HepG2 (cell line): ENCODE results near the gene KLHL33. TPM values are rescaled to one million over a fixed set of nuclear protein-coding genes. Genes with fewer than 3 reads are reported as not detected.

Experiments
- ATAC-seq: fragments of 200-7000 bp; cut with Tn5 transposase; 3 replicates; pipeline ENCODE4 v1.9.1; 2020; ENCODE audit warnings: mild to moderate bottlenecking, moderate library complexity
- BruUV-seq: library from RNA; stranded (reverse); fragments of 400-500 nt; replicated peaks from 2 replicates; lab custom pipeline; 2021; lab: Mats Ljungman, UMichigan
- CTCF ChIA-PET: fragments of 300-600 bp; formaldehyde crosslinking; extraction: SDS; loops from one replicate; lab custom pipeline; 2021; ENCODE audit warnings: low total read pairs, inconsistent platforms, low intra/inter-chr PET ratio; lab: Yijun Ruan, JAX
- POLR2A ChIA-PET: fragments of 350-600 bp; sonication (Branson Sonifier 250); formaldehyde crosslinking; loops from one replicate; lab custom pipeline; 2020; ENCODE audit warnings: antibody characterized with exemption, inconsistent platforms; lab: Yijun Ruan, JAX
- DNase-seq: peaks from one replicate; pipeline ENCODE4 v3.0.0-alpha.2; 2015; ENCODE audit warnings: low spot score
- FAIRE-seq: peaks from 3 replicates; lab custom pipeline; 2011; peaks lifted over from hg19 to GRCh38; lab: Jason Lieb, UNC
- H2AFZ ChIP-seq: one replicate; pipeline ENCODE4 v1.6.1; 2011; ENCODE audit warnings: low read length, inconsistent platforms
- H3K27ac ChIP-seq: fragments of 300-600 bp; 3 replicates; pipeline ENCODE4 v1.8.0; 2011; ENCODE audit warnings: mixed run types, mild to moderate bottlenecking, mixed read lengths, low read length, inconsistent platforms; ENCODE audit not compliant: insufficient read depth; ENCODE audit errors: extremely low read length
- H3K27me3 ChIP-seq, 2 experiments: fragments of 200-600 bp in 1 of 2; 2 replicates in 1 of 2; 3 replicates in 1 of 2; pipeline versions ENCODE4 v1.6.0 to v1.8.0; 2011; ENCODE audit warnings: low read length in 2 of 2, mild to moderate bottlenecking in 2 of 2, moderate library complexity in 2 of 2, inconsistent platforms in 1 of 2; ENCODE audit not compliant: insufficient read depth in 2 of 2, control insufficient read depth in 1 of 2
- H3K36me3 ChIP-seq, 2 experiments: fragments of 200-600 bp in 1 of 2; replicated peaks in 1 of 2; 2 replicates in 1 of 2; 3 replicates in 1 of 2; pipeline versions ENCODE4 v1.5.1 to v1.8.0; 2011; ENCODE audit warnings: low read length in 2 of 2, inconsistent platforms in 1 of 2; ENCODE audit not compliant: insufficient read depth in 2 of 2, control insufficient read depth in 1 of 2
- H3K4me1 ChIP-seq: 2 replicates; pipeline ENCODE4 v1.5.1; 2012; ENCODE audit warnings: low read length, inconsistent platforms; ENCODE audit not compliant: insufficient read depth
- H3K4me2 ChIP-seq: 2 replicates; pipeline ENCODE4 v1.6.0; 2011; ENCODE audit warnings: low read depth, low read length, inconsistent platforms
- H3K4me3 ChIP-seq, 3 experiments: fragments of 200-600 bp in 1 of 3; sonication (generic), shearing (Covaris generic) in 1 of 3; replicated peaks in 1 of 3; 2 replicates each; pipeline ENCODE4 v1.5.1; 2011 to 2016; ENCODE audit warnings: low read length in 3 of 3, inconsistent platforms in 2 of 3, low read depth in 2 of 3, mild to moderate bottlenecking in 2 of 3, control low read depth in 1 of 3, mixed read lengths in 1 of 3; ENCODE audit not compliant: insufficient read depth in 1 of 3
- H3K79me2 ChIP-seq: one replicate; pipeline ENCODE4 v1.6.1; 2011; ENCODE audit warnings: low read length, inconsistent platforms; ENCODE audit not compliant: insufficient read depth
- H3K9ac ChIP-seq: 2 replicates; pipeline ENCODE4 v1.6.0; 2011; ENCODE audit warnings: mild to moderate bottlenecking, low read depth, low read length, inconsistent platforms; ENCODE audit not compliant: insufficient read depth
- H3K9me3 ChIP-seq: 2 replicates; pipeline ENCODE4 v1.5.1; 2012; ENCODE audit warnings: mild to moderate bottlenecking, low read length
- H4K20me1 ChIP-seq: 2 replicates; pipeline ENCODE4 v1.6.0; 2011; ENCODE audit warnings: inconsistent platforms, mild to moderate bottlenecking, low read length, moderate library complexity; ENCODE audit not compliant: insufficient read depth
- ATF2 ChIP-seq: sonication (generic); formaldehyde crosslinking; IDR thresholded peaks from 2 replicates; pipeline ENCODE4 v1.4.0; 2020; ENCODE audit warnings: missing genetic modification reagents
- MXD4 ChIP-seq: IDR thresholded peaks from 2 replicates; pipeline ENCODE4 v1.6.1; 2016; ENCODE audit warnings: mild to moderate bottlenecking, missing biosample characterization, missing genetic modification reagents
- NFRKB ChIP-seq: fragments of 450-650 bp; IDR thresholded peaks from 2 replicates; pipeline ENCODE4 v1.6.1; 2017
- PAF1 ChIP-seq: IDR thresholded peaks from 2 replicates; pipeline ENCODE4 v1.6.1; 2016; ENCODE audit warnings: missing genetic modification reagents, missing compliant biosample characterization
- RFX3 ChIP-seq: IDR thresholded peaks from 2 replicates; pipeline ENCODE4 v1.6.1; 2016; ENCODE audit warnings: missing biosample characterization, missing genetic modification reagents
- SAFB2 ChIP-seq: sonication (generic); formaldehyde crosslinking; IDR thresholded peaks from 2 replicates; pipeline ENCODE4 v1.5.1; 2020; ENCODE audit warnings: missing genetic modification reagents, low read depth, mild to moderate bottlenecking, borderline replicate concordance
- TP53 ChIP-seq: sonication (generic); formaldehyde crosslinking; conservative IDR thresholded peaks from 2 replicates; pipeline ENCODE4 v1.4.0; 2020; ENCODE audit warnings: missing genetic modification reagents
- ZNF3 ChIP-seq: IDR thresholded peaks from 2 replicates; pipeline ENCODE4 v1.7.0; 2017; ENCODE audit warnings: inconsistent platforms
- ZNF766 ChIP-seq: sonication (generic); formaldehyde crosslinking; IDR thresholded peaks from 2 replicates; pipeline ENCODE4 v1.5.0; 2020; ENCODE audit warnings: missing genetic modification reagents, borderline replicate concordance
- WGBS: methylation state at CpG from one replicate; pipeline ENCODE4 v1.1.6; 2017; ENCODE audit warnings: low lambda C conversion rate; 5-methylcytosine and 5-hydroxymethylcytosine counted together
- in situ Hi-C: cut with HindIII; loops from 2 replicates; pipeline ENCODE4 v1.10.0; 2017; ENCODE audit warnings: low pct_unique_long_range_greater_than_20kb; ENCODE audit not compliant: extremely low pct_ligation_motif_present
- intact Hi-C: fragments of 100-400 bp; cut with micrococcal nuclease; formaldehyde crosslinking; loops from one replicate; pipeline ENCODE4 v1.10.0; 2022; ENCODE audit not compliant: unreplicated experiment
- polyA plus RNA-seq, 8 experiments: library from polyadenylated mRNA; depleted of rRNA in 3 of 8; stranded (reverse) in 7 of 8; unstranded in 1 of 8; fragments of >200 nt; fragmentation: Illumina TruSeq in 4 of 8; extraction: Trizol in 4 of 8; gene quantifications; 2 replicates each; pipeline versions ENCODE4 v1.2.1 to v1.2.3, GENCODE V29; 2011 to 2016; ENCODE audit warnings: low read depth in 4 of 8, missing spikeins in 1 of 8, mixed read lengths in 1 of 8; ENCODE audit not compliant: insufficient read depth in 1 of 8
- total RNA-seq, 5 experiments: library from RNA; depleted of rRNA; stranded (reverse); fragments of >200 nt; fragmentation: Illumina TruSeq; extraction: Trizol; gene quantifications; 2 replicates each; pipeline ENCODE4 v1.2.3, GENCODE V29; 2016; ENCODE audit warnings: low read depth in 1 of 5
- TF ChIP-seq, protein P1 (sequence below): sonication (generic); formaldehyde crosslinking; IDR thresholded peaks from 2 replicates; pipeline ENCODE4 v1.5.1; 2020; ENCODE audit warnings: missing genetic modification reagents, mild to moderate bottlenecking, borderline replicate concordance

Gene KLHL33
- total and polyA plus RNA-seq, 2 of the 13 experiments (the other 11 are each of a cell fraction or from before 2014, with no cell fraction given): not detected

DNA sequence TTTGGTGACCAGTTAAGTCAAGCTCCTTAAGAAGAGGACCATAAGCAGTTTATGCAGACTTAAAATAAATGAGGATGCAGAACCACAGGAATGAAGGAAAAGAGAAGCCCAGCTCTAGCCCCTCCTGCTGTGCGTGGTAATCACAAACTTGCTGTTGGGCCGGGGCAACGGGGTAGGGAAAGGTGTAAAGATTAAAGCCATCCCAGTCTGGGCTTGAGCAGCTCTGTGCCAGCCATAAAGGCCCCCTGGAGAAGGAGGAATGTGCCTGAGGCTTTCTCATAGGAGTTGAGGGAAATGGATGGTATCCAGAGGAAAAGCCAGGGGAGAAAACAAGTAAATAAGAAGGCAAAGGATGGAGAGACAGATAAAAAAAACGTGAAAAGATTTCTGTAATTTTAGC lies 47.8 kb downstream of the KLHL33 start:
- Histone ChIP-seq H3K27me3 (no peaks in the 10 kb centered on the region), H3K36me3 (peaks cover 27 to 50% of the 10 kb centered on the region in 2 experiments; a peak in 4 of 5 replicates), H3K4me2 (no peak overlapping the region), H2AFZ (no peak overlapping the region), H3K4me1 (no peaks in the 10 kb centered on the region), H3K4me3 (no peak overlapping the region), H4K20me1 (no peaks in the 10 kb centered on the region), H3K9ac (no peak overlapping the region), H3K9me3 (no peaks in the 10 kb centered on the region), H3K27ac (no peak overlapping the region), H3K79me2 (no peaks in the 10 kb centered on the region)
- no peak for TF ChIP-seq RFX3
- TF ChIP-seq, protein P1, sequence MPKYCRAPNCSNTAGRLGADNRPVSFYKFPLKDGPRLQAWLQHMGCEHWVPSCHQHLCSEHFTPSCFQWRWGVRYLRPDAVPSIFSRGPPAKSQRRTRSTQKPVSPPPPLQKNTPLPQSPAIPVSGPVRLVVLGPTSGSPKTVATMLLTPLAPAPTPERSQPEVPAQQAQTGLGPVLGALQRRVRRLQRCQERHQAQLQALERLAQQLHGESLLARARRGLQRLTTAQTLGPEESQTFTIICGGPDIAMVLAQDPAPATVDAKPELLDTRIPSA (CRISPR knock-in tag): no peak
- 69% methylated on average over 4 of the region's 4 CpGs for WGBS
- BruUV-seq: no TSS peak
- ChIA-PET POLR2A (no interaction called here), CTCF (no interaction called here)
- ATAC-seq: no peak
- intact Hi-C loops (no loop called here), in situ Hi-C loops (no loop called here)
- FAIRE-seq: no peak
- DNase-seq: no peak

GRCh38 chr14:20387576-20387975 lies 48.4 kb downstream of the KLHL33 start:
- intact Hi-C loops: no loop called here
- Histone ChIP-seq H3K79me2 (no peaks in the 10 kb centered on the region), H3K9ac (no peak overlapping the region), H3K4me2 (no peak overlapping the region), H3K36me3 (peaks cover 28 to 52% of the 10 kb centered on the region in 2 experiments; a peak in 4 of 5 replicates), H3K9me3 (no peaks in the 10 kb centered on the region), H4K20me1 (no peaks in the 10 kb centered on the region), H3K27me3 (no peaks in the 10 kb centered on the region), H3K4me1 (no peaks in the 10 kb centered on the region), H2AFZ (no peak overlapping the region), H3K4me3 (no peak overlapping the region), H3K27ac (no peak overlapping the region)
- FAIRE-seq (no peak), DNase-seq (no peak), ATAC-seq (no peak)
- ChIA-PET POLR2A (no interaction called here), CTCF (no interaction called here)
- BruUV-seq: no TSS peak
- in situ Hi-C loops: no loop called here
- TF ChIP-seq SAFB2 (CRISPR knock-in tag) (no peak), ZNF3 (CRISPR knock-in tag) (no peak), ZNF766 (CRISPR knock-in tag) (no peak), ATF2 (CRISPR knock-in tag) (no peak), PAF1 (no peak), TP53 (CRISPR knock-in tag) (no peak), NFRKB (no peak), MXD4 (CRISPR knock-in tag) (no peak)
- WGBS: 99% methylated on average over 6 of the region's 6 CpGs
